DOHH2 (cell line): ENCODE measurements around the gene KDM4D.

ENCODE experiments used
- EZH2phosphoT487 ChIP-seq: fragments of 200-600 bp; sonication (generic); IDR thresholded peaks from 2 replicates; pipeline ENCODE4 v1.6.1; 2017; ENCODE audit warnings: borderline replicate concordance, mild to moderate bottlenecking, antibody characterized with exemption, low read length, moderate library complexity, mixed read lengths
- TF ChIP-seq, protein P1 (sequence below): fragments of 200-600 bp; sonication (generic); IDR thresholded peaks from one replicate; pipeline ENCODE4 v1.5.1; 2014; ENCODE audit warnings: antibody characterized with exemption, mild to moderate bottlenecking, low read depth, low read length; ENCODE audit not compliant: poor library complexity, severe bottlenecking

DNA sequence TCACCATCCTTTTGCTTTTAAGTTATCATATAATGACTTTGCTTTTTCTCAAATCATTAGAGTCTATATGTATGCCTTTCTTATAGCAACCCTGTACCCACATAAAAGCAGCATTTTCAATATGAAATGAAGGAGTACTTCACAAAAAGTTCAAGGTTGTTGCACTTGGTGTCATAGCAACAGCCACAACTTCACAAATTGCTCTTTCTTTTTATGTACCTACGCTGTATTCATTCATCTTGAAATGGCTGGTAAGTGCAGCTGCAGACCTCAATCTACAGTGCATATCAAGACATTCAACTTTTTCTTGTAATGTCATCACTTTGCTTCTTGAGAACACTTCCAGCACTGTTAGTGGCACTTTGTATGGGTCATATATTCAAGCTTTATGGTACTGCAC lies 18.8 kb upstream of the KDM4D start:
- TF ChIP-seq, protein P1, sequence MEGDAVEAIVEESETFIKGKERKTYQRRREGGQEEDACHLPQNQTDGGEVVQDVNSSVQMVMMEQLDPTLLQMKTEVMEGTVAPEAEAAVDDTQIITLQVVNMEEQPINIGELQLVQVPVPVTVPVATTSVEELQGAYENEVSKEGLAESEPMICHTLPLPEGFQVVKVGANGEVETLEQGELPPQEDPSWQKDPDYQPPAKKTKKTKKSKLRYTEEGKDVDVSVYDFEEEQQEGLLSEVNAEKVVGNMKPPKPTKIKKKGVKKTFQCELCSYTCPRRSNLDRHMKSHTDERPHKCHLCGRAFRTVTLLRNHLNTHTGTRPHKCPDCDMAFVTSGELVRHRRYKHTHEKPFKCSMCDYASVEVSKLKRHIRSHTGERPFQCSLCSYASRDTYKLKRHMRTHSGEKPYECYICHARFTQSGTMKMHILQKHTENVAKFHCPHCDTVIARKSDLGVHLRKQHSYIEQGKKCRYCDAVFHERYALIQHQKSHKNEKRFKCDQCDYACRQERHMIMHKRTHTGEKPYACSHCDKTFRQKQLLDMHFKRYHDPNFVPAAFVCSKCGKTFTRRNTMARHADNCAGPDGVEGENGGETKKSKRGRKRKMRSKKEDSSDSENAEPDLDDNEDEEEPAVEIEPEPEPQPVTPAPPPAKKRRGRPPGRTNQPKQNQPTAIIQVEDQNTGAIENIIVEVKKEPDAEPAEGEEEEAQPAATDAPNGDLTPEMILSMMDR, result no peak
- TF ChIP-seq EZH2phosphoT487, result no peak
